ENCODE results near the gene HECW1. TPM values are rescaled to one million over a fixed set of nuclear protein-coding genes. Genes with fewer than 3 reads are reported as not detected.

HECW1 gene
- total RNA-seq, 1 donor from 2014 or later, result 68.7 TPM

DNA sequence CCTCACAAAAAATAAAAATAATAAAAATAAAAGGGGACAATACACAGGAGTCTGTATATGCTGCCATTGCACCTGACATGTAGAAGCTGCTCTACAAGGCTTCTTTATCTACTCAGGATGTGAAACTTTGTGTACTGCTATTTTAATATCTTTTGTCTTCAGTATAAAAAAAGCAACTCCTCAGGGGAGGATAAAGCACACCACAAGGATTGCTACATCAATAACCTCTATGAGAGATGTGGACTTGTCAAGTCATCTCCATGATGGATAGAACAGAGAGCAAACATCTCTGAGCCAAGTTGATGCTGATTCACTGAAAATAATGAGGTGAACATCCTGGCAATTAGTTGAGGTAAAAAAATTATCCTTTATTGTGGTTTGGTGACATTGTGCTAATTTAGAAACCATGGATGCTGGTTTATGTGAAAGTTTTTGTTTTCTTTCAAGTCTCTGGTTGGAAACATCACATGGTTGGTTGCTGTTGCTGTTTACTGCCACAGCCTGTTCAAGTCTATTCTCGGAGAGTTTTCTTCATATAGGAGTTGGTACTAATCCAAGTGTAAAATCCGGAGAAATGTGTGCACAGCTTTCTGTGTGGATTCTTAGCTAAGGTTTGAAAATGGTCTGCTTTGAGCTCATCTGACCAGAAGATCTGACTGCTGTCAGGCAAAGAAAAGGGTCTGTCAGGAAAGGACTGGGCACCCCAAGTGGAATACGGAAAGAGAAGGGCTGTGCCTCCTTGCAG is 1.5 kb upstream of the HECW1 start:
- peak overlapping the region; percentile 90 for H3K4me3 Mint-ChIP-seq (ENCODE audit: unreplicated experiment)
- peaks cover 18% of the 10 kb centered on the region for H3K4me1 Mint-ChIP-seq (ENCODE audit: low read depth, unreplicated experiment)
- H3K9me3 Mint-ChIP-seq (ENCODE audit: unreplicated experiment), result peaks cover 14% of the 10 kb centered on the region
- H3K27ac Mint-ChIP-seq (ENCODE audit: unreplicated experiment), result peak overlapping the region; percentile 77
- TF ChIP-seq, protein P1, sequence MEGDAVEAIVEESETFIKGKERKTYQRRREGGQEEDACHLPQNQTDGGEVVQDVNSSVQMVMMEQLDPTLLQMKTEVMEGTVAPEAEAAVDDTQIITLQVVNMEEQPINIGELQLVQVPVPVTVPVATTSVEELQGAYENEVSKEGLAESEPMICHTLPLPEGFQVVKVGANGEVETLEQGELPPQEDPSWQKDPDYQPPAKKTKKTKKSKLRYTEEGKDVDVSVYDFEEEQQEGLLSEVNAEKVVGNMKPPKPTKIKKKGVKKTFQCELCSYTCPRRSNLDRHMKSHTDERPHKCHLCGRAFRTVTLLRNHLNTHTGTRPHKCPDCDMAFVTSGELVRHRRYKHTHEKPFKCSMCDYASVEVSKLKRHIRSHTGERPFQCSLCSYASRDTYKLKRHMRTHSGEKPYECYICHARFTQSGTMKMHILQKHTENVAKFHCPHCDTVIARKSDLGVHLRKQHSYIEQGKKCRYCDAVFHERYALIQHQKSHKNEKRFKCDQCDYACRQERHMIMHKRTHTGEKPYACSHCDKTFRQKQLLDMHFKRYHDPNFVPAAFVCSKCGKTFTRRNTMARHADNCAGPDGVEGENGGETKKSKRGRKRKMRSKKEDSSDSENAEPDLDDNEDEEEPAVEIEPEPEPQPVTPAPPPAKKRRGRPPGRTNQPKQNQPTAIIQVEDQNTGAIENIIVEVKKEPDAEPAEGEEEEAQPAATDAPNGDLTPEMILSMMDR (IDR thresholded peaks at IDR 0.05; ENCODE audit: partially characterized antibody, unreplicated experiment), result no peak
- no peaks in the 10 kb centered on the region for H3K36me3 Mint-ChIP-seq (ENCODE audit: unreplicated experiment)
- DNase-seq, result no peak
- H3K27me3 Mint-ChIP-seq (ENCODE audit: unreplicated experiment), result peaks cover 16% of the 10 kb centered on the region

DNA sequence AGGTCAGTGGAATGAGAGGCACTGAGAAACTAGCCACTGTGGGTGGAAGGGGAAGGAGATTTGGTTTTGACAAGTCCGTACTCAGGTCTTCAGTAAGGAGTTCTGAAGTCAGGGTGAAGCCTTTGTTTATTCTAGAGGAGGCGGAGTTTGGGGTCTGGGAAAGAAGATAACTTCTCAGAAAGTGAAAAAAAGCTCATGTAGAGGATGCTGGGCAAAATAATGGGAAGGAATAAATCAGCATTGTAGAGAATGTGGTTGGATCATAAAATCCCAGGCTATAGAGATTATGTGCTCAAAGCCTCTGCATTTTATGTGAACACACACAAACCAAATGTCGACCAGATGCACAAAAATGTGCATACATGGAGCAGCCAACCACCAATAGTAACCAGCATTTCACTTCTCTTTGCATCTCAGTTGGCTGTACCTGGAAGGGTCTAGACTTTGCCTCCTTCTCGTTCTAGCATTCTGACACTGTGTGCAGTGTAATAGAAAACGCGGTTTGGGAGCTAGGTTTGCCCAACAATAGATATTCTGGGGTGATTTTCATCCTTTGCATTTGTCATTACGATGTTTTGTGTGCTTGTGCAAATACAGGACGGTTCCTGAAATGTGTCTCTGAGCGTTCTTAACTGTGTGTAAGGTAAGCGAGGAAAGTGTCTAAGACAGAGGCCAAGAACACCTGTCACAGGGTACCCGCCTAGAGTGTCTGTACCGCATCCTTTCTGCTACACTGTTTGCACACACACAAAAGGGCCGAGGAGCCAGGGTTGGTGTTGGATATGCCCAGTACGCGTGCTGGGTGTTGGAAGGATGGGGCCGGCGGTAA is 603 bp upstream of the HECW1 start:
- peaks cover 19% of the 10 kb centered on the region for H3K4me1 Mint-ChIP-seq (ENCODE audit: low read depth, unreplicated experiment)
- no peak for DNase-seq
- H3K27ac Mint-ChIP-seq (ENCODE audit: unreplicated experiment), result peak overlapping the region; percentile 89
- H3K9me3 Mint-ChIP-seq (ENCODE audit: unreplicated experiment), result peaks cover 14% of the 10 kb centered on the region
- peaks cover 16% of the 10 kb centered on the region for H3K27me3 Mint-ChIP-seq (ENCODE audit: unreplicated experiment)
- TF ChIP-seq, protein P1 (IDR thresholded peaks at IDR 0.05; ENCODE audit: partially characterized antibody, unreplicated experiment), result no peak
- peak overlapping the region; percentile 90 for H3K4me3 Mint-ChIP-seq (ENCODE audit: unreplicated experiment)
- no peaks in the 10 kb centered on the region for H3K36me3 Mint-ChIP-seq (ENCODE audit: unreplicated experiment)

DNA sequence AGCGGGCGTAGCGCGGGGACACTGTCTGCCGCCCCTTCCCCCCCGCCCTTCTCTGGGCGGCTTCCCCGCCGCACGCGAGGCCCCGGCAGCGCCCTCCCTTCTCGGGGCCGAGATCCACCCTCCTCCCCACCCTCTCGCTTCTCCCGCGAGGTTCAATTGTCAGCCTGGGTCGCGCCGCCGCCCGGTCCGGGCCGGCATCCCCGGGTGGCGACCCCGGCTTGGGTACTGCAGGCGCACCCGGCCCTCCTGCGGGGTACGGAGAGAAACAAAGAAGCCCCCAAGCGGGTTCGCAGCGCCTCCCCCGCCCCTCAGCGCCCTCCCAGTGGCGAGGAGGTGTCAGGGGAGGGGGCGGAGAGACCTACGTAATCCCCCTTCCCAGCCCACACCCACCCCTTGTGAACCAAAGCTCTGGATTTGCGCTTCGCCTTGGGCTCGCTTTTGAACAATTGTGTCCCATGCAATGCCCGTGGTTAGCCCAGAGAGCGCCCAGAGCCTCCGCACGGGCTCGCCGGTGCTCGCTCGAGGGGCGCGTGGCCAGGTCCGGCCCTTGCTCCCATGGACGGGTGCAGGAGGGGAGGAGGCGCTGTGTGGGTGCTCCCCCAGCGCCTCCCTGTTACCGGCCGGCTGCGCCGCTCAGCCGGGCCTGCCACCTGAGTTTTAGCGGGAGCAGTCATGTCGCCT is 634 bp downstream of the HECW1 start:
- H3K27ac Mint-ChIP-seq (ENCODE audit: unreplicated experiment), result peak overlapping the region; percentile 94
- peaks cover 16% of the 10 kb centered on the region for H3K27me3 Mint-ChIP-seq (ENCODE audit: unreplicated experiment)
- no peaks in the 10 kb centered on the region for H3K36me3 Mint-ChIP-seq (ENCODE audit: unreplicated experiment)
- DNase-seq, result peak; percentile 86
- H3K4me1 Mint-ChIP-seq (ENCODE audit: low read depth, unreplicated experiment), result peaks cover 28% of the 10 kb centered on the region
- H3K4me3 Mint-ChIP-seq (ENCODE audit: unreplicated experiment), result peak overlapping the region; percentile 94
- TF ChIP-seq, protein P1 (IDR thresholded peaks at IDR 0.05; ENCODE audit: partially characterized antibody, unreplicated experiment), result peak; percentile 7
- peaks cover 14% of the 10 kb centered on the region for H3K9me3 Mint-ChIP-seq (ENCODE audit: unreplicated experiment)

DNA sequence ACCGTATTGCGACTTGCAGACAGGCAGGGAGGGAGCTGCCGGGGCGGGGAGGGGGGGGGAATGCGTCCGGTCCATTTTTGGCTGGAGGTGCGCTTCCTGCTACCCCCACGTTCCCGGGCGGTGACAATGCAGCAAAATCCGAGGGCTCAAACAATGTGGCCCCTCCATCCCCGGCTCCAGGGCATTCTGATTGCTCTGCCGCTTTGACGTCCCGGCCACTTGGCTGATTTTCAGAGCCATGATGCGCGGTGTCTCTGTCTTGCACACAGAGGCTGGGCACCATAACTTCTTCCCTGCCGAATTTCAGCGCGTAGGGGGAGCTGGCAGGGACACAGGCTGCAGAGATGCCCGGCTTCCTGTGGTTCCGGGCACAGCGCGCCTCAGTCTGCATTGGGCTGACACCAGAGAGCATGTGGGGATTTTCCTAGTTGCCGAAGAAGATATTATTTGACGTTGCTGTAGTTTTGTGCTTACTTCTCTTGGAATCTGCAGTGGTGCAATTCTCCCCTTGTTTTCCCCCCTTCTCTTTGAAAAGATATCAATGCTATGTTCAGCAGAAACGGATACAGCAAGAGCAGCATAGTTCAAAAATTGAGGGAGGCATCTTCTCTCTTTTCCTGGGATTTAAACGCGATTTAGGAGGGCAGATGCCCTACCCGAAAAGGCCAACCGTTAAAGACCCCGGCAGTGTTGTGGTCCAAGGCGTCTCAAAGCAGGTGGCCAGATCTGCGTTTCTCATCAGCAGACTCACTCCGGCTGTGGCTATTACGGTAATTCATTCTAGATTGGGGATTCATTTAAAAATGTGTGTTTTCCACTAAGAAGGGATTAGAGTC is 1.4 kb downstream of the HECW1 start:
- Mint-ChIP-seq H3K27me3 (ENCODE audit: unreplicated experiment) (peaks cover 16% of the 10 kb centered on the region), H3K36me3 (ENCODE audit: unreplicated experiment) (no peaks in the 10 kb centered on the region), H3K9me3 (ENCODE audit: unreplicated experiment) (peaks cover 14% of the 10 kb centered on the region), H3K27ac (ENCODE audit: unreplicated experiment) (peak overlapping the region; percentile 94), H3K4me1 (ENCODE audit: low read depth, unreplicated experiment) (peaks cover 30% of the 10 kb centered on the region), H3K4me3 (ENCODE audit: unreplicated experiment) (peak overlapping the region; percentile 94)
- DNase-seq, result peak; percentile 38
- TF ChIP-seq, protein P1 (IDR thresholded peaks at IDR 0.05; ENCODE audit: partially characterized antibody, unreplicated experiment), result no peak

All from glutamatergic neuron (in vitro differentiated cells).